GM12878 (cell line): ENCODE data around the gene GKN2. TPM values are rescaled to one million over a fixed set of nuclear protein-coding genes. Genes with fewer than 3 reads are reported as not detected.

Source experiments
- ATAC-seq: fragments of 200-7000 bp; cut with Tn5 transposase; 3 replicates; pipeline ENCODE4 v1.9.1; 2020; ENCODE audit warnings: mild to moderate bottlenecking, moderate library complexity
- BruUV-seq: library from RNA; stranded (reverse); fragments of 400-500 nt; replicated peaks from 2 replicates; lab custom pipeline; 2021; lab: Mats Ljungman, UMichigan
- CTCF ChIA-PET: fragments of 300-600 bp; sonication (Branson Sonifier 250); formaldehyde crosslinking; extraction: SDS; loops from one replicate; lab custom pipeline; 2021; ENCODE audit warnings: inconsistent platforms; lab: Yijun Ruan, JAX
- POLR2A ChIA-PET: fragments of 350-600 bp; formaldehyde crosslinking; extraction: SDS; loops from one replicate; lab custom pipeline; 2021; ENCODE audit warnings: inconsistent platforms; lab: Charles Lee
- RAD21 ChIA-PET: fragments of 300-600 bp; sonication (Branson Sonifier 250); formaldehyde crosslinking; loops from one replicate; lab custom pipeline; 2023; ENCODE audit warnings: antibody characterized with exemption; ENCODE audit not compliant: unreplicated experiment; lab: Charles Lee
- SMC1A ChIA-PET: fragments of 300-600 bp; sonication (Branson Sonifier 250); formaldehyde crosslinking; loops from one replicate; lab custom pipeline; 2023; ENCODE audit not compliant: unreplicated experiment, uncharacterized antibody; lab: Charles Lee
- DNase-seq: peaks from one replicate; pipeline ENCODE4 v3.0.0-alpha.2; 2011; ENCODE audit warnings: low read depth, low spot score
- FAIRE-seq: peaks from 3 replicates; lab custom pipeline; 2011; peaks lifted over from hg19 to GRCh38; lab: Jason Lieb, UNC
- H2AFZ ChIP-seq: 2 replicates; pipeline ENCODE4 v1.6.0; 2011; ENCODE audit warnings: low read depth, low read length, control low read depth; ENCODE audit not compliant: control insufficient read depth
- H3K27ac ChIP-seq: 2 replicates; pipeline ENCODE4 v1.5.1; 2011; ENCODE audit warnings: control low read depth; ENCODE audit not compliant: control insufficient read depth, insufficient read depth
- H3K27me3 ChIP-seq, 2 experiments: replicated peaks in 1 of 2; 2 replicates each; pipeline versions ENCODE4 v1.6.0 to v1.6.1; 2011; ENCODE audit warnings: low read length in 1 of 2; ENCODE audit not compliant: control insufficient read depth in 2 of 2, insufficient read depth in 2 of 2
- H3K36me3 ChIP-seq, 2 experiments: 2 replicates each; pipeline ENCODE4 v1.5.1; 2011; ENCODE audit warnings: low read length in 1 of 2; ENCODE audit not compliant: control insufficient read depth in 2 of 2, insufficient read depth in 2 of 2
- H3K4me1 ChIP-seq: 2 replicates; pipeline ENCODE4 v1.6.1; 2011; ENCODE audit warnings: mild to moderate bottlenecking, low read length, moderate library complexity, mixed read lengths; ENCODE audit not compliant: control insufficient read depth, insufficient read depth
- H3K4me2 ChIP-seq: 2 replicates; pipeline ENCODE4 v1.6.0; 2011; ENCODE audit warnings: control low read depth; ENCODE audit not compliant: control insufficient read depth, insufficient read depth
- H3K4me3 ChIP-seq: fragments of 200-600 bp; sonication (generic); 2 replicates; pipeline ENCODE4 v1.5.1; 2016
- H3K79me2 ChIP-seq: 2 replicates; pipeline ENCODE4 v1.6.0; 2011; ENCODE audit warnings: low read length; ENCODE audit not compliant: control insufficient read depth, insufficient read depth
- H3K9ac ChIP-seq: 2 replicates; pipeline ENCODE4 v1.8.0; 2011; ENCODE audit warnings: low read length, control low read depth, mixed read lengths; ENCODE audit not compliant: control insufficient read depth, insufficient read depth
- H3K9me3 ChIP-seq: replicated peaks from 3 replicates; pipeline ENCODE4 v1.5.1; 2011; ENCODE audit warnings: mild to moderate bottlenecking, low read length; ENCODE audit not compliant: control insufficient read depth, insufficient read depth
- H4K20me1 ChIP-seq: 2 replicates; pipeline ENCODE4 v1.6.0; 2011; ENCODE audit not compliant: control insufficient read depth, insufficient read depth
- CBX5 ChIP-seq: sonication (generic); IDR thresholded peaks from 2 replicates; pipeline ENCODE4 v1.6.1; 2016; ENCODE audit warnings: low read depth, moderate library complexity, mild to moderate bottlenecking, inconsistent platforms
- E2F8 ChIP-seq: fragments of 450-650 bp; IDR thresholded peaks from 2 replicates; pipeline ENCODE4 v1.6.1; 2018; ENCODE audit warnings: mild to moderate bottlenecking, low read depth, moderate library complexity; ENCODE audit not compliant: partially characterized antibody
- E4F1 ChIP-seq: fragments of 450-650 bp; IDR thresholded peaks from 2 replicates; pipeline ENCODE4 v1.6.1; 2018; ENCODE audit warnings: borderline replicate concordance, mild to moderate bottlenecking; ENCODE audit not compliant: partially characterized antibody
- EP300 ChIP-seq, 2 experiments: fragments of 150-350 bp in 1 of 2; IDR thresholded peaks; 2 replicates each; pipeline ENCODE4 v1.6.1; 2011 to 2012; ENCODE audit warnings: low read depth in 2 of 2, low read length in 2 of 2, borderline replicate concordance in 1 of 2, improper control_type of control experiment in 1 of 2, inconsistent platforms in 1 of 2; ENCODE audit not compliant: control insufficient read depth in 1 of 2
- HCFC1 ChIP-seq: fragments of 150-350 bp; IDR thresholded peaks from 2 replicates; pipeline ENCODE4 v1.6.1; 2014; ENCODE audit warnings: low read length
- IRF4 ChIP-seq: IDR thresholded peaks from 2 replicates; pipeline ENCODE4 v1.6.1; 2011; ENCODE audit warnings: low read depth, low read length
- KAT2A ChIP-seq: conservative IDR thresholded peaks from 2 replicates; pipeline ENCODE4 v1.6.1; 2011; ENCODE audit warnings: low read depth, low read length; ENCODE audit not compliant: control insufficient read depth
- NR2F1 ChIP-seq: fragments of 450-650 bp; conservative IDR thresholded peaks from 2 replicates; pipeline ENCODE4 v1.6.1; 2017; ENCODE audit warnings: mild to moderate bottlenecking
- NRF1 ChIP-seq: conservative IDR thresholded peaks from 2 replicates; pipeline ENCODE4 v1.6.1; 2011; ENCODE audit warnings: mild to moderate bottlenecking, low read depth, low read length, improper control_type of control experiment
- RUNX3 ChIP-seq: IDR thresholded peaks from 2 replicates; pipeline ENCODE4 v1.6.1; 2012; ENCODE audit warnings: low read length, inconsistent platforms
- SMAD5 ChIP-seq: IDR thresholded peaks from 2 replicates; pipeline ENCODE4 v1.6.1; 2016; ENCODE audit warnings: antibody characterized with exemption, low read depth
- SMC3 ChIP-seq: IDR thresholded peaks from 2 replicates; pipeline ENCODE4 v1.6.1; 2011; ENCODE audit warnings: low read length, improper control_type of control experiment, borderline replicate concordance
- ZNF24 ChIP-seq: fragments of 450-650 bp; IDR thresholded peaks from 2 replicates; pipeline ENCODE4 v1.6.1; 2017; ENCODE audit warnings: antibody characterized with exemption, mild to moderate bottlenecking
- ZSCAN29 ChIP-seq: fragments of 450-650 bp; IDR thresholded peaks from 2 replicates; pipeline ENCODE4 v1.6.1; 2017; ENCODE audit warnings: mild to moderate bottlenecking, moderate library complexity
- ZZZ3 ChIP-seq: IDR thresholded peaks from 2 replicates; pipeline ENCODE4 v1.6.1; 2011; ENCODE audit warnings: low read depth; ENCODE audit not compliant: control insufficient read depth, insufficient read length
- WGBS: methylation state at CpG from one replicate; pipeline ENCODE4 v1.1.6; 2016; ENCODE audit warnings: low lambda C conversion rate; ENCODE audit not compliant: insufficient replicate concordance, insufficient coverage; ENCODE audit errors: missing lambda C conversion rate; 5-methylcytosine and 5-hydroxymethylcytosine counted together
- in situ Hi-C: fragments of 300-500 bp; cut with MboI; formaldehyde crosslinking; loops from 9 replicates; pipeline ENCODE4 v1.14.3; 2018; ENCODE audit warnings: mixed read lengths
- intact Hi-C: fragments of 100-400 bp; cut with micrococcal nuclease; formaldehyde crosslinking; loops from one replicate; pipeline ENCODE4 v1.14.2; 2022; ENCODE audit not compliant: unreplicated experiment
- polyA plus RNA-seq, 11 experiments: library from polyadenylated mRNA; depleted of rRNA in 4 of 11; unstranded in 6 of 11; stranded (reverse) in 5 of 11; fragments of >200 nt; fragmentation: Nextera tagmentation in 4 of 11; fragmentation: Illumina TruSeq in 1 of 11; extraction: Ambion mirVana in 4 of 11; extraction: Trizol in 1 of 11; gene quantifications; 1 replicate in 1 of 11; 2 replicates in 10 of 11; pipeline versions ENCODE4 v1.2.1 to v1.2.3, GENCODE V29; 2011 to 2016; ENCODE audit warnings: inconsistent platforms in 2 of 11, missing spikeins in 2 of 11, low read depth in 1 of 11
- total RNA-seq, 4 experiments: library from RNA; depleted of rRNA in 3 of 4; stranded (reverse); fragments of >200 nt in 3 of 4; fragmentation: Illumina TruSeq in 1 of 4; extraction: Trizol in 1 of 4; gene quantifications; 2 replicates each; pipeline versions ENCODE4 v1.2.1 to v1.2.3, GENCODE V29; 2013 to 2021

The GKN2 gene
- total and polyA plus RNA-seq, 10 of the 15 experiments (the other 5 are each of a cell fraction or from before 2014, with no cell fraction given), result not detected

- ATAC-seq (peak; percentile 88), DNase-seq (peak; percentile 68), FAIRE-seq (peak; percentile 95)
- POLR2A ChIA-PET, result interaction anchor here (0.6 kb wide), 1 partner anchor 441 kb away, joined by 3 read pairs; the partner anchor contains the start of genes APLF and FBXO48
- Histone ChIP-seq H3K9me3 (no peaks in the 10 kb centered on the region; the same call in 2 of the 3 replicates), H3K27me3 (no peaks in the 10 kb centered on the region; a peak in 1 of 4 replicates), H3K9ac (peak overlapping the region; percentile 69), H3K4me3 (no peak overlapping the region), H3K4me1 (peaks cover 16% of the 10 kb centered on the region), H3K79me2 (no peaks in the 10 kb centered on the region), H2AFZ (peak overlapping the region; percentile 79), H4K20me1 (no peaks in the 10 kb centered on the region), H3K36me3 (no peaks in the 10 kb centered on the region), H3K4me2 (peak overlapping the region; percentile 49), H3K27ac (peak overlapping the region; percentile 93)
- CTCF ChIA-PET, result interaction anchor here (0.8 to 5.0 kb wide), 14 partner anchors 10 to 444 kb away, joined by 3 to 48 read pairs (median 4); partner anchors contain the start of genes APLF and FBXO48
- in situ Hi-C loops (loop anchor here (5.0 kb wide), 1 partner anchor 156 kb away; no protein-coding TSS in a partner anchor), intact Hi-C loops (no loop called here)
- RAD21 ChIA-PET, result interaction anchor here (0.6 to 2.7 kb wide), 5 partner anchors 70 to 445 kb away, joined by 4 to 9 read pairs (median 6); no protein-coding TSS in a partner anchor
- BruUV-seq, result no TSS peak
- SMC1A ChIA-PET, result interaction anchor here (1.0 to 2.7 kb wide), 11 partner anchors 10 to 445 kb away, joined by 3 to 16 read pairs (median 4); partner anchors contain the start of genes APLF and FBXO48
- WGBS, result 0% methylated on average over 5 of the region's 5 CpGs
- TF ChIP-seq CBX5 (0 out of 2 replicates have a peak, but pooled peaks have one; percentile 49), SMAD5 (no peak), ZSCAN29 (no peak), NRF1 (no peak), IRF4 (no peak), SMC3 (no peak), NR2F1 (no peak), E4F1 (no peak), ZNF24 (no peak), KAT2A (no peak), RUNX3 (0 out of 2 replicates have a peak, but pooled peaks have one; percentile 19), EP300 (IDR thresholded peaks at IDR 0.05; ENCODE audit: borderline replicate concordance in 1 of 2, control insufficient read depth in 1 of 2, low read depth in 2 of 2, low read length in 2 of 2) (no peak), HCFC1 (no peak), E2F8 (no peak), ZZZ3 (no peak)
These were observed 44.2 kb downstream of the GKN2 start for GRCh38 chr2:68908392-68908970.
